ENCODE measurements around the gene KCTD5.

- TF ChIP-seq CTCF (IDR thresholded peaks at IDR 0.05) = no peak
- no peak for TF ChIP-seq POLR2A (IDR thresholded peaks at IDR 0.05)
- TF ChIP-seq POLR2AphosphoS5 (IDR thresholded peaks at IDR 0.05) = no peak
Measured at GRCh38 chr16:2706611-2707311, 24.4 kb downstream of the KCTD5 start.

Data from prostate gland (tissue), 2 donors.